KBM-7 (cell line): ENCODE data around the gene SLC1A7.

Experiments
- DNase-seq: peaks from one replicate; pipeline ENCODE4 v3.0.0-alpha.2; 2015
- in situ Hi-C: fragments of 300-500 bp; cut with MboI; formaldehyde crosslinking; loops from 2 replicates; pipeline ENCODE4 v1.14.3; 2020; ENCODE audit warnings: low sequenced_read_pairs, low pct_unique_long_range_greater_than_20kb, mixed read lengths

The SLC1A7 gene

DNA sequence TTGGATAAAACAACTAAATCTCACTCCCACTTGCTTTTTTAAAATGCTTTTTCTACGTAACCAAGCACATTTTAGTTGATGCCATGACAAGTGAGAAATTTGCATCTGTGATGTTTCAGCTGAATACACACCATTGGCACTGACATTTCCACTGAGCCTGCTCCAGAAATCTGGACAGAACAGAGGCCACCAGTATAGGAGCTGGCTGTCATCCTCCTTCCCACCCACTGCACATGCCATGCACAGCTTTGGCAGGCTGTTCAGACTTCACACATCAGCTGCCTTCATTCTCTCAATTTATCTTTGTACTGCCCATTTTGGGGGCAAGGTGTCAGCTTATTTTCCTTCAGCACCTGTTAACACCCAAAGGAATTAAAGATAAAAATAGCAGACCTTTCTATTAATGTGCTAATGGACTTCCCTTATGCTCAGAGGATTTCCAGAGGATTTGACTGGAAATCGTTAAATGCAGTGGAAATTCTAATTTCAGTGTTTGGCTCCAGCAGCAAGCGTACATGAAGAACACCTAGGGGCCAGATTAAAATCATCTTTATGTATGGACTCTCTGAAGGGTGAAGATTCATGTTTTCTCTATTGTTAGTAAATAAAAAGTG is 93.4 kb downstream of the SLC1A7 start:
- DNase-seq: no peak
- in situ Hi-C loops: no loop called here

DNA sequence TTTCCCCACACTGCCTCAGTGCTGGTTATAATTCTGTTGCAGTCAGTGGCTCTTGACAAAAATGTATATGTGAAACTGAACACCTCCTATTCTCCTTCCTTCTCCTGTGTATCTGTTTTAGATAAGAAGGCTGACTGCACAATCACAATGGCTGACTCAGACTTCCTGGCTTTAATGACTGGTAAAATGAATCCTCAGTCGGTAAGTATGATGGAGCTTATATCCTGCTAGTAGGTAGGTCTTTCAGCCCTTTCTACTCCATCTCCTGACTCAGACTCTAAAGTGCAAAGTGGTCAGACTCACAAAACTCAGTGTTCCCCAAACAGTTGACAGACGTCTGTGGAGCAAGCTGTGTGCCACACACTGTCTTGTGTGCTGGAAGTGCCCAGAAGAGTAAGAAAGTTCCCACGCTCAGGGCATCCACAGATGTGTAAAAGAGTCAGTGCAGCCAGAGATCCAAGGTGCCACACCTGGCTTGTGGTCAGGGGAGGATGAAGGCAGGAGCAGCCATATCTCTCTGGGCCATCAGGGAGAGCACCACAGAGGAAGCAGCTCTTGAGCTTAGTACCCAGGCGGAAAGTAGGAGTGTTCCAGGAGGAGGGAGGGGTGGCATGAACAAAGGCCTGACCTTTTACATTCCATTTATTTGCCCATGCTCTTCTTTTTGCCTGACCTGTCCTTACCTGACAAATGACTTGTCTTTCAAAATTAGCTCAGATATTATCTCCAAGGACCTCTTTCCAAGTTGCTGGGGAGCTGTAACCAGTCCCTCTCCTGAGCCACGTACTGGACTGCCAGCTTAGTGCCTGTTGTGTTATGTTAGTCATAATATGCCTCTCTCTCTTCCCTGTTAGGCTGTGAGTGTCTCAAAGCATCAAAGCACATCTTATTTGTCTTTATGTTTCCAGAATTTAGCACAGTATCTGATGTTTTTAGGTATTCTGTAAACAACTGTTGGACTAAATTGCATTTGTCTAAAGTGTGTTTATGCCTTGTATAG is 94.4 kb downstream of the SLC1A7 start:
- in situ Hi-C loops: no loop called here
- peak; percentile 9 for DNase-seq

DNA sequence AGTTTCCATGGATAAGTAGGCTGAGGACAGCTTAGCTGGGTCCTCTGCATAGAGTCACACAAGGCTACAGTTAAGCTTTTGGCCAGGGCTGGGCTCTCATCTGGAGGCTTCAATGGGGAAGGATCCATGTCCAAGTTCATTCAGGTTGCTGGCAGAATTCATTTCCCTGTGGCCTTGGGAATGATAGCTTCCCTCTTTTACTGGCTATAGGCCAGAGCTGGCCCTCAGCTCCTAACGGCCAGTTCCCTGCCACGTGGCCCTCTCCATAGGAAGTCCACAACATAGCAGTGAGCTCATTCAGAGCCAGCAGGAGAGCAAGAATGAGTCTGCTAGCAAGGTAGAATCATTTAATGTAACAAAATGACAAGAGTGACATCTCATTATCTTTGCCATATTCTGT is 95.5 kb downstream of the SLC1A7 start:
- in situ Hi-C loops: no loop called here
- no peak for DNase-seq

DNA sequence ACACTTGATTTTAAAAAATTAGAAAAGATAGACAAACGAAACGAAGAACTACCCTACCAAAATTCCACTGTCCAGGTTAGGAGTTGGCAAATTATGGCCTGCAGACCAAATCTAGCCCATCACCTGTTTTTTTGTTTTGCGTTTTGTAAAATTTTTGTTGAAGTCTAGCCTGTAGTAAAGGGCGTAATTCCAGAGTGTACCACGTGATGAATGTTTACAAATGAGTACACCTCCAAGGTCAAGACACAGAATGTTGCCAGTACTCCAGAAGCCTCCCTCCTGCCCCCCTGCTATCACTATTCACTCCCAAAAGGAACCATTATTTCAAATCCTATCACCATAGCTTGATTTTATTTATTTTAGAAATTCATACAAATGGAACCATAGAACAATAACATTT is 97.5 kb downstream of the SLC1A7 start:
- no peak for DNase-seq
- in situ Hi-C loops: no loop called here

DNA sequence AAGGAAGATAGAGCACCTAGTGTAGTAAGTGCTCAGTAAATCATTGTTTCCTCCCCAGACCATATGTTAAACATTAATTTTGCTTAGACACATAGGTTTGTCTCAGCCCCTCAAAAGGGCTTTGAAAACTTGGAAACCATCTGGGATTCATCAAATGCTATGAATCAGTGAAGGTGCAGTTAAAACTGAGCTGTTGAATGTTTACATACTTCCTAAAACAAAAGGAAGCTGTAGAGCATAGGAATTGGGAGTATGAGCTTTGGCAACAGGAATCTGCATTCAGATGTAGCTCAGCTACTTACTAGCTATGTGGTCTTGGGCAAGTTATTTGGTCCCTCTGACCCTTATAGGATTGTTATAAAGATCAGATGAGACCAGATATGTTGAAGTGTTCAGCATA is 99.2 kb downstream of the SLC1A7 start:
- DNase-seq: no peak
- in situ Hi-C loops: no loop called here

- no peak for DNase-seq
- in situ Hi-C loops: no loop called here
Observed at GRCh38 chr1:53038566-53038965, 103.9 kb downstream of the SLC1A7 start.
